ENCODE results near the gene MFN1. TPM values are rescaled to one million over a fixed set of nuclear protein-coding genes. Genes with fewer than 3 reads are reported as not detected.

Gene MFN1
- total RNA-seq, 1 donor from 2014 or later, result 56.9 TPM

GRCh38 chr3:179425075-179425474 lies 77.6 kb downstream of the MFN1 start:
- no peak overlapping the region for H3K4me3 Mint-ChIP-seq (ENCODE audit: unreplicated experiment)
- no peaks in the 10 kb centered on the region for H3K27me3 Mint-ChIP-seq (ENCODE audit: unreplicated experiment)
- no peaks in the 10 kb centered on the region for H3K9me3 Mint-ChIP-seq (ENCODE audit: unreplicated experiment)
- no peak for TF ChIP-seq CTCF (IDR thresholded peaks at IDR 0.05)
- no peak overlapping the region for H3K27ac Mint-ChIP-seq (ENCODE audit: unreplicated experiment)
- no peak for DNase-seq (ENCODE audit: extremely low spot score, unreplicated experiment)
- H3K4me1 Mint-ChIP-seq (ENCODE audit: unreplicated experiment), result peaks cover 4% of the 10 kb centered on the region
- H3K36me3 Mint-ChIP-seq (ENCODE audit: unreplicated experiment), result peaks cover 32% of the 10 kb centered on the region

- Mint-ChIP-seq H3K9me3 (ENCODE audit: unreplicated experiment) (no peaks in the 10 kb centered on the region), H3K4me3 (ENCODE audit: unreplicated experiment) (no peak overlapping the region), H3K4me1 (ENCODE audit: unreplicated experiment) (peaks cover 31% of the 10 kb centered on the region), H3K27ac (ENCODE audit: unreplicated experiment) (no peak overlapping the region), H3K36me3 (ENCODE audit: unreplicated experiment) (peaks cover 16% of the 10 kb centered on the region), H3K27me3 (ENCODE audit: unreplicated experiment) (no peaks in the 10 kb centered on the region)
- no peak for TF ChIP-seq CTCF (IDR thresholded peaks at IDR 0.05)
- DNase-seq (ENCODE audit: extremely low spot score, unreplicated experiment), result no peak
Observed at GRCh38 chr3:179428876-179429548, 81.5 kb downstream of the MFN1 start.

- TF ChIP-seq CTCF (IDR thresholded peaks at IDR 0.05), result no peak
- Mint-ChIP-seq H3K4me3 (ENCODE audit: unreplicated experiment) (no peak overlapping the region), H3K27me3 (ENCODE audit: unreplicated experiment) (no peaks in the 10 kb centered on the region), H3K36me3 (ENCODE audit: unreplicated experiment) (peaks cover 3% of the 10 kb centered on the region), H3K4me1 (ENCODE audit: unreplicated experiment) (peaks cover 37% of the 10 kb centered on the region), H3K27ac (ENCODE audit: unreplicated experiment) (no peak overlapping the region), H3K9me3 (ENCODE audit: unreplicated experiment) (no peaks in the 10 kb centered on the region)
- DNase-seq (ENCODE audit: extremely low spot score, unreplicated experiment), result no peak
Observed at GRCh38 chr3:179430277-179430870, 82.9 kb downstream of the MFN1 start.

- Mint-ChIP-seq H3K4me3 (ENCODE audit: unreplicated experiment) (no peak overlapping the region), H3K27me3 (ENCODE audit: unreplicated experiment) (no peaks in the 10 kb centered on the region), H3K27ac (ENCODE audit: unreplicated experiment) (peak overlapping the region; percentile 37), H3K36me3 (ENCODE audit: unreplicated experiment) (no peaks in the 10 kb centered on the region), H3K9me3 (ENCODE audit: unreplicated experiment) (no peaks in the 10 kb centered on the region), H3K4me1 (ENCODE audit: unreplicated experiment) (peaks cover 37% of the 10 kb centered on the region)
- no peak for DNase-seq (ENCODE audit: extremely low spot score, unreplicated experiment)
- TF ChIP-seq CTCF (IDR thresholded peaks at IDR 0.05), result no peak
Observed at GRCh38 chr3:179432021-179432420, 84.5 kb downstream of the MFN1 start.

- H3K4me1 Mint-ChIP-seq (ENCODE audit: unreplicated experiment), result peaks cover 37% of the 10 kb centered on the region
- DNase-seq (ENCODE audit: extremely low spot score, unreplicated experiment), result no peak
- no peak for TF ChIP-seq CTCF (IDR thresholded peaks at IDR 0.05)
- H3K4me3 Mint-ChIP-seq (ENCODE audit: unreplicated experiment), result no peak overlapping the region
- H3K36me3 Mint-ChIP-seq (ENCODE audit: unreplicated experiment), result no peaks in the 10 kb centered on the region
- H3K27ac Mint-ChIP-seq (ENCODE audit: unreplicated experiment), result peak overlapping the region; percentile 40
- H3K9me3 Mint-ChIP-seq (ENCODE audit: unreplicated experiment), result no peaks in the 10 kb centered on the region
- H3K27me3 Mint-ChIP-seq (ENCODE audit: unreplicated experiment), result no peaks in the 10 kb centered on the region
Observed at GRCh38 chr3:179432451-179432850, 84.9 kb downstream of the MFN1 start.
